K562 (cell line): ENCODE results near the gene NOC4L. TPM values are rescaled to one million over a fixed set of nuclear protein-coding genes. Genes with fewer than 3 reads are reported as not detected.

ENCODE experiments used
- ATAC-seq: fragments of 200-7000 bp; cut with Tn5 transposase; 3 replicates; pipeline ENCODE4 v1.9.1; 2020; ENCODE audit warnings: moderate library complexity
- BruUV-seq: library from RNA; stranded (reverse); fragments of 400-500 nt; replicated peaks from 2 replicates; lab custom pipeline; 2021; lab: Mats Ljungman, UMichigan
- CTCF ChIA-PET: fragments of 300-600 bp; formaldehyde crosslinking; extraction: SDS; loops from one replicate; lab custom pipeline; 2021; ENCODE audit warnings: low intra/inter-chr PET ratio; lab: Yijun Ruan, JAX
- POLR2A ChIA-PET: fragments of 300-600, 350-650 bp; sonication (Branson Sonifier 250); formaldehyde crosslinking; extraction: SDS; loops from one replicate; lab custom pipeline; 2021; ENCODE audit warnings: antibody characterized with exemption, inconsistent platforms; lab: Yijun Ruan, JAX
- DNase-seq, 4 experiments: peaks; one replicate each; pipeline versions ENCODE4 v3.0.0 to v3.0.0-alpha.2; 2011 to 2018; ENCODE audit warnings: low spot score in 3 of 4, mixed read lengths in 3 of 4; ENCODE audit errors: extremely low read depth in 1 of 4
- FAIRE-seq: peaks from 2 replicates; lab custom pipeline; 2011; peaks lifted over from hg19 to GRCh38; lab: Jason Lieb, UNC
- H2AFZ ChIP-seq: 2 replicates; pipeline ENCODE4 v1.6.0; 2011; ENCODE audit warnings: low read depth, low read length, control low read depth, inconsistent platforms
- H3K27ac ChIP-seq: fragments of 200-600 bp; 3 replicates; pipeline ENCODE4 v1.8.0; 2011; ENCODE audit warnings: low read depth, mild to moderate bottlenecking, control low read depth, inconsistent platforms, low read length, moderate library complexity, mixed read lengths; ENCODE audit errors: extremely low read depth
- H3K27me3 ChIP-seq, 2 experiments: fragments of 300-600 bp in 1 of 2; 2 replicates in 1 of 2; 3 replicates in 1 of 2; pipeline versions ENCODE4 v1.6.0 to v1.8.0; 2011; ENCODE audit warnings: inconsistent platforms in 2 of 2, low read length in 2 of 2, mild to moderate bottlenecking in 1 of 2, mixed read lengths in 1 of 2, moderate library complexity in 1 of 2; ENCODE audit not compliant: control insufficient read depth in 2 of 2, insufficient read depth in 2 of 2
- H3K36me3 ChIP-seq: fragments of 300-600 bp; 3 replicates; pipeline ENCODE4 v1.8.0; 2011; ENCODE audit warnings: mild to moderate bottlenecking, low read length, inconsistent platforms; ENCODE audit not compliant: control insufficient read depth, insufficient read depth
- H3K4me1 ChIP-seq, 2 experiments: fragments of 200-600 bp in 1 of 2; replicated peaks in 1 of 2; 2 replicates in 1 of 2; 3 replicates in 1 of 2; pipeline versions ENCODE4 v1.5.1 to v1.8.0; 2011; ENCODE audit warnings: inconsistent platforms in 2 of 2, low read length in 2 of 2, mild to moderate bottlenecking in 1 of 2, mixed read lengths in 1 of 2, moderate library complexity in 1 of 2; ENCODE audit not compliant: control insufficient read depth in 2 of 2, insufficient read depth in 2 of 2
- H3K4me2 ChIP-seq: 2 replicates; pipeline ENCODE4 v1.6.1; 2011; ENCODE audit warnings: low read length, control low read depth, inconsistent platforms, mixed read lengths; ENCODE audit not compliant: insufficient read depth
- H3K4me3 ChIP-seq: fragments of 200-600 bp; sonication (generic), shearing (Covaris generic); 2 replicates; pipeline ENCODE4 v1.5.1; 2016; ENCODE audit warnings: control low read depth, inconsistent platforms
- H3K79me2 ChIP-seq: fragments of 200-600 bp; 3 replicates; pipeline ENCODE4 v1.8.0; 2011; ENCODE audit warnings: low read length, inconsistent platforms; ENCODE audit not compliant: control insufficient read depth, insufficient read depth
- H3K9ac ChIP-seq, 2 experiments: 2 replicates each; pipeline versions ENCODE4 v1.6.0 to v1.6.1; 2011; ENCODE audit warnings: low read depth in 2 of 2, low read length in 2 of 2, control low read depth in 1 of 2, inconsistent platforms in 1 of 2, mild to moderate bottlenecking in 1 of 2, mixed read lengths in 1 of 2; ENCODE audit not compliant: insufficient read depth in 1 of 2
- H3K9me1 ChIP-seq: one replicate; pipeline ENCODE4 v1.6.0; 2011; ENCODE audit warnings: inconsistent platforms, mild to moderate bottlenecking, low read length, moderate library complexity; ENCODE audit not compliant: control insufficient read depth, insufficient read depth
- H3K9me3 ChIP-seq: replicated peaks from 2 replicates; pipeline ENCODE4 v1.5.1; 2011; ENCODE audit warnings: low read depth, low read length, inconsistent platforms; ENCODE audit not compliant: control insufficient read depth, insufficient read depth
- H4K20me1 ChIP-seq: replicated peaks from 2 replicates; pipeline ENCODE4 v1.6.1; 2011; ENCODE audit warnings: low read length, inconsistent platforms, mixed read lengths; ENCODE audit not compliant: control insufficient read depth, insufficient read depth
- CEBPB ChIP-seq: fragments of 450-650 bp; IDR thresholded peaks from 2 replicates; pipeline ENCODE4 v1.6.1; 2016; ENCODE audit warnings: missing genetic modification characterization, missing compliant biosample characterization
- CHD7 ChIP-seq: fragments of 200-600 bp; sonication (generic); IDR thresholded peaks from one replicate; pipeline ENCODE4 v1.6.1; 2012; ENCODE audit warnings: mild to moderate bottlenecking, low read depth, low read length, inconsistent platforms
- CTCF ChIP-seq, 3 experiments: IDR thresholded peaks in 2 of 3; conservative IDR thresholded peaks in 1 of 3; 2 replicates each; pipeline ENCODE4 v1.5.1; 2011 to 2012; ENCODE audit warnings: low read length in 3 of 3, mild to moderate bottlenecking in 3 of 3, control low read depth in 2 of 3, improper control_type of control experiment in 1 of 3, inconsistent platforms in 1 of 3, low read depth in 1 of 3, mixed read lengths in 1 of 3, moderate library complexity in 1 of 3; ENCODE audit not compliant: insufficient read depth in 2 of 3
- IRF2 ChIP-seq: sonication (generic); formaldehyde crosslinking; IDR thresholded peaks from 2 replicates; pipeline ENCODE4 v1.8.1; 2022; ENCODE audit warnings: mild to moderate bottlenecking, missing genetic modification reagents
- LARP7 ChIP-seq: fragments of 450-650 bp; IDR thresholded peaks from 2 replicates; pipeline ENCODE4 v1.6.1; 2016
- RBM22 ChIP-seq: fragments of 200-400 bp; formaldehyde crosslinking; IDR thresholded peaks from 2 replicates; pipeline ENCODE4 v1.6.1; 2018; ENCODE audit warnings: low read length, low read depth; ENCODE audit not compliant: poor library complexity, severe bottlenecking
- RHOXF2B ChIP-seq: fragments of 250-450 bp; sonication (Bioruptor Pico); conservative IDR thresholded peaks from 2 replicates; pipeline ENCODE4 v1.5.1; 2021
- THRB ChIP-seq: fragments of 450-650 bp; formaldehyde crosslinking; conservative IDR thresholded peaks from 2 replicates; pipeline ENCODE4 v1.4.0; 2022; ENCODE audit warnings: mild to moderate bottlenecking, missing genetic modification characterization
- WGBS: fragments of 100-300 bp; shearing (Covaris generic); methylation state at CpG from one replicate; pipeline ENCODE4 v1.1.6; 2016; ENCODE audit warnings: low coverage, mixed read lengths; ENCODE audit not compliant: insufficient coverage; ENCODE audit errors: missing lambda C conversion rate; 5-methylcytosine and 5-hydroxymethylcytosine counted together
- in situ Hi-C: fragments of 300-500 bp; cut with MboI; formaldehyde crosslinking; loops from 4 replicates; pipeline ENCODE4 v1.15.0; 2018; ENCODE audit warnings: inconsistent platforms, mixed read lengths
- intact Hi-C: fragments of 100-400 bp; cut with micrococcal nuclease; formaldehyde crosslinking; loops from 2 replicates; pipeline ENCODE4 v1.14.2; 2022
- polyA plus RNA-seq, 8 experiments: library from polyadenylated mRNA; depleted of rRNA in 4 of 8; stranded (reverse) in 5 of 8; unstranded in 3 of 8; fragments of >200 nt; fragmentation: Nextera tagmentation in 2 of 8; fragmentation: Illumina TruSeq in 1 of 8; extraction: Ambion mirVana in 2 of 8; extraction: Trizol in 1 of 8; gene quantifications; 2 replicates each; pipeline versions ENCODE4 v1.2.1 to v1.2.3, GENCODE V29; 2011 to 2014; ENCODE audit warnings: inconsistent platforms in 1 of 8, missing spikeins in 1 of 8
- total RNA-seq, 7 experiments: library from RNA; depleted of rRNA in 6 of 7; stranded (reverse); fragments of >200 nt in 6 of 7; fragmentation: Illumina TruSeq in 2 of 7; extraction: Trizol in 2 of 7; gene quantifications; 2 replicates each; pipeline versions ENCODE4 v1.2.1 to v1.2.3, GENCODE V29; 2011 to 2021; ENCODE audit warnings: low replicate concordance in 1 of 7

The NOC4L gene
- total and polyA plus RNA-seq, 9 of the 15 experiments (the other 6 are each of a cell fraction or from before 2014, with no cell fraction given), result 1.3 to 77.0 (median 20.0) TPM

GRCh38 chr12:132194056-132194455, 49.8 kb downstream of the NOC4L start:
- in situ Hi-C loops (no loop called here), intact Hi-C loops (no loop called here)
- Histone ChIP-seq H3K9ac (no peak overlapping the region), H2AFZ (no peak overlapping the region), H3K27ac (no peak overlapping the region), H3K4me2 (no peak overlapping the region), H3K9me1 (no peaks in the 10 kb centered on the region), H3K4me1 (peaks cover 3 to 37% of the 10 kb centered on the region in 2 experiments; a peak in 2 of 5 replicates), H3K4me3 (no peak overlapping the region), H3K27me3 (peaks cover 22 to 65% of the 10 kb centered on the region in 2 experiments; a peak in 4 of 5 replicates), H3K79me2 (no peaks in the 10 kb centered on the region), H3K36me3 (no peaks in the 10 kb centered on the region), H3K9me3 (peaks cover 19% of the 10 kb centered on the region), H4K20me1 (no peaks in the 10 kb centered on the region)
- WGBS, result 2% methylated on average over 10 of the region's 10 CpGs
- ChIA-PET CTCF (no interaction called here), POLR2A (interaction anchor here (1.0 kb wide), 1 partner anchor 11 kb away, joined by 3 read pairs; no protein-coding TSS in a partner anchor)
- FAIRE-seq (peak; percentile 78), DNase-seq (peak; percentile 62 to 72 (median 66)), ATAC-seq (peak; percentile 58)
- no TSS peak for BruUV-seq
- TF ChIP-seq RHOXF2B (CRISPR knock-in tag), result no peak
- no peak for TF ChIP-seq LARP7
- TF ChIP-seq CHD7, result no peak
- TF ChIP-seq RBM22, result no peak
- peak; percentile 46; the same call in 1 of the 2 replicates for TF ChIP-seq CEBPB (tag)
- TF ChIP-seq THRB (CRISPR knock-in tag), result no peak
- TF ChIP-seq CTCF (IDR thresholded peaks at IDR 0.05 in 2 of 3, conservative IDR thresholded peaks at IDR 0.05 in 1 of 3; ENCODE audit: insufficient read depth in 2 of 3, low read depth in 1 of 3, low read length in 3 of 3), result peak; percentile 66 to 86 (median 85)
- TF ChIP-seq IRF2, result no peak
